ENCODE results near the gene FCF1.
A peak's percentile ranks its signal among the peaks of the same experiment; 100 is the strongest.
"Not testable (repeated sequence)": the region's sequence is repeated elsewhere in the genome, so short reads cannot be mapped to it uniquely, and the experiment has no call there.

FCF1 gene

DNA sequence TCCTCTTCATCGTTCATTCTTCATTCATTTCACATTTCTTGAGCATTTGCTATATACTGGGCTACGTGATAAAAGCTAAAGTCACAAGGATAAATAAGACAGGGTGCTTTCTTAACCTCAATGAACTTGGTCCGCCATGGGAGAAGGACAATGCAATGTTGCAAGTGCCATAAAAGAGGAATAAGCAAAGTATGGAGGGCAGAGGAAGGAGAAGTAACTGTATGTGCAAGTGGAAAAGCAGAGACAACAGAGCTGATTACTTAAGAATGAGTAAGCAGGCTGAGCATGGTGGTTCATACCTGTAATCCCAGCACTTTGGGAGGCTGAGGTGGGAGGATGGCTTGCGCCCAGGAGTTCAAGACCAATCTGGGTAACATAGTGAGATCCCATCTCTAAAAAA is 14.5 kb upstream of the FCF1 start:
- no peak for DNase-seq (ENCODE audit: low read depth in 1 of 2, low spot score in 1 of 2)

DNA sequence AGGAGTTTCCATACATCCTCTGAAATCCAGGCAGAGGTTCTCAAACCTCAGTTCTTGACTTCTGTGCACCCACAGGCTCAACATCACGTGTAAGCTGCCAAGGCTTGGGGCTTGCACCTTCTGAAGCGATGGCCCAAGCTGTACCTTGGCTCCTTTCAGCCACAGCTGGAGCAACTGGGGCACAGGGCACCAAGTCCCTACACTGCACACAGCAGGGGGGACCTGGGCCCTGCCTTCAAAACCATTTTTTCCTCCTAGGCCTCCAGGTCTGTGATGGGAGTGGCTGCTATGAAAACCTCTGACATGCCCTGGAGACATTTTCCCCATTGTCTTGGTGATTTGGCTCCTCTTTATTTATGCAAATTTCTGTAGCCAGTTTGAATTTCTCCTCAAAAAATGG is 10.7 kb upstream of the FCF1 start:
- DNase-seq (ENCODE audit: low read depth in 1 of 2, low spot score in 1 of 2): no peak

DNA sequence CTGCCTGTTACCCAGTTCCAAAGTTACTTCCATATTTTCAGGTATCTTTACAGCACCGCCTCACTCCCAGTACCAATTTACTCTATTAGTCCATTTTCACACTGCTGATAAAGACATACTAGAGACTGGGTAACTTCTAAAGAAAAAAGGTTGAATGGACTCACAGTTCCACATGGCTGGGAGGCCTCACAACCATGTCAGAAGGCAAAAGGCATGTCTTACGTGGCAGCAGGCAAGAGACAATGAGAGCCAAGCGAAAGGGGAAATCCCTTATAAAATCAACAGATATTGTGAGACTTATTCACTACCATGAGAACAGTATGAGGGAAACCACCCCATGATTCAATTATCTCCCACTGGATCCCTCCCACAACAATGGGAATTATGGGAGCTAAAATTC is 9.9 kb upstream of the FCF1 start:
- DNase-seq (ENCODE audit: low read depth in 1 of 2, low spot score in 1 of 2): no peak

DNA sequence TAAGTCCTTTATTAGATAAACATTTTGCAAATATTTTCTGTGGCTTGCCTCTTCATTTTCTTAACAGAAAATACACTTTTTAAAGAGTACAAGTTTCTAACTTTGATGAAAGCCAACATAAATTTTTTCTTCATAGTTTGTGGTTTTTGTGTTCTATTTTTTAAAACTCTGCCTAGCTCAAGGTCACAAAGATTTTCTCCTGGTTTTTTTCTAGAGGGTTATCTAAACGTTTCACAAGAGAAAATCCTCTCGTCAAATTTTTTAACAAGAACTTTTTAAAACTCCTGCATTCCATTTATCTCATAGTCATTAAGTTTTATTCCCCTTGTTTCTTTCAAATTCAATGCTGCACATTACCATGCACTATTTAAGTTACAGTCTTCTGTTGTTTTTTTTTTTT is 8.3 kb upstream of the FCF1 start:
- DNase-seq (ENCODE audit: low read depth in 1 of 2, low spot score in 1 of 2): no peak

DNA sequence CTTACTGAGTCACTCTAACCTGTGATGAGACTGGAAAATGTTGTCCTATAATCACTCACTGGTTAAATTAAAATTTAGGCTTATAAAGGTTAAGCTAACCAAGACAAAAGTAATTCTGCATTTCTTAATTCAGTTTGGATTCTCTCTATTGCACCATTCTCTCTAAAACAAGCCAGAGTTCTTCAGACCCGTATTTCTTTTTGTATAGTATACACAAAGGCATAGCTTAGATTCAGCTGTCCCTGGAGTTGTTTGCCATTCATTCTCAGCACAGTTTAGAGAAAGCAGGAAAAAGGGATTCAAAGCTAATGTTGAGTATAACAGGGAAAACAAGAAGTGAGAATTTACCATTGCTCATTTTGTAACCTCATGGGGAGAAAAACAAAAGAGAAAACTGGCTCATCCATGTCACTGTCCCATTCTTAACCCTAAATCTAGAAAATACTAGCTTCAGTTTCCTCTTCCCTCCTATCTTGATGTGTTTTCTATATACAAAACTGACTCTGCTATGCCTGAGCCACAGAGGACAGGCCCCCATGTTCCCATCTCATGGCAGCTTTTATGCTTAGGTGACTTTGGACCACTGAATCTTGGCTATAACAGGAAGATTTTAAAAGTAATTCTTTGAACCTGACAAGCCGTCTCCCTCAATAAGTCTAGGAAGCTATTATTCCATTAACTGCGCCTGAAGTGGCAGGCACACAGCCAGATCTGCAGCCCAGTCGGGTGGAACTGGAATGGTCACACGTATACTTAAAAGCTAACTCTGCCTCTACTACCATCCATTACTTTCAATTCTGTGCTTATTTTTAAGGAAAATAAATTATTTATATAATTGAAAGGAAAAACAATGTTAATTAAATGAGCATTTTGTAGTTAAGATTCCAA is 7.1 kb upstream of the FCF1 start:
- no peak for DNase-seq (ENCODE audit: low read depth in 1 of 2, low spot score in 1 of 2)

DNA sequence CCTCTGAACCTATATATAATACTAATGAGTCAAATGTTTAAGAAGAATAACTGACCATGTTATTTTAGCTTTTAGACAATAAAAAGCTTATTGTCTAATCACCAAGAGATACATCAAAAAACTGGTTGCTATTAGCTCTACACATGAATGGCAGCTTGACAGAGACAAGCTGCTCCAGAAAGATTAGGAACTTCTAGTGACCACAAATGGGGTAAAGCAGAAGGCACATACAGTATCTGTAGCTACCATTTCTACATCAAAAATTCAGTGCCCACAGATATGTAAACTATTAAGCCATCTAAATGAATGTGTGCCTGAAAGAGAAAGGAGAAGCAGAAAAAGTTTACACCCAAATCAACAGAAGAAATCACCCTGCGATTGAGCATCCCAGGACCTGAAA is 2.5 kb upstream of the FCF1 start:
- no peak for DNase-seq (ENCODE audit: low read depth in 1 of 2, low spot score in 1 of 2)

DNA sequence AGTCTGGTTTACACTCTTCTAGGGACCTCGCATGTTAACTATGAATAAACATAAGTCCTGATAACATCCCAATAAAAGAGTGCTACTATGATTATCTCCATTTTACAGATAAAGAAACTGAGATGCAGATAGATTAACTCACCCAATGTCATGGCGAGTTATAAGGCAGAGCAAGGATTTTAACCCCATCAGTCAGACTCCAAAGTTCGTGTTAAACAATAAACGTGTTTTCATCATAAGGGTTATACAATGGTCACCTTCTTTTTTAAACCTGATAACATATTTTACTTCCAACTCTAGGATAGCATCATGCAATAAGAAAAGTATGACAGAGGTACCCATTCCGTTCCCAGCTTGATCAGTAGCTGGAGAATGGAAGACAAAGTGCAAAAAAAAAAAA is 1.3 kb upstream of the FCF1 start:
- no peak for DNase-seq (ENCODE audit: low read depth in 1 of 2, low spot score in 1 of 2)

DNA sequence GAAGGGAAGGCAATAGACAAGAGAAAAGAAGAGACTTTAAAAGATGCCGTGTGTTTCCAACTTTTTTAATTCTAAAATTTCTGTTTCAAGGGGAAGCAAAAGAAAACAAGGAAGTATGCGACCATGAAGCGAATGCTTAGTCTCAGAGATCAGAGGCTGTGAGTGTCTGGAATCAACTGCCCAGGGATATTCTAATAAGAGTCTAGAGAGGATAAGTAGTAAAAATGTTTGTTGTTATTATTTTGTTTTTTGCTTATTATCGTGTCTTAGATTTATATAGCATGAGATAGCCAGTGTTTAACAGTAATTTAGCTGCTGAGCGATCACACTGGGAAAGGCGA is 421 bp downstream of the FCF1 start:
- DNase-seq (ENCODE audit: low read depth in 1 of 2, low spot score in 1 of 2): no peak

DNA sequence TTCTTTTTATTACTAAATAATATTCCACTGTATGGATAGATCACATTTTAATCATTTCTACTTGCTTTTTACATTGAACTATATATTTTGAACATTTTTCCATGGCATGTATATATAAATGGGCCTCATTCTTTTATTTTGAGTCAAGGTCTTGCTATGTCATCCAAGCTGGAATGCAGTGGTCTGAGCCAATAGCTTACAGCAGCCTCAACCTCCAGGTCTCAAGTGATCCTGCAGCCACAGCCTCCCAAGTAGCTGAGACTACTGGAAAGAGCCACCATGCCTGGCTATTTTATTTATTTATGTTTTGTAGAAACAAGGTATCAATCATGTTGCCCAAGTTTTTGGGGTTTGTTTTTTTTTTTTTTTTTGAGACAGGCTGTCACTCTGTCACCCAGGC is 7.6 kb downstream of the FCF1 start:
- DNase-seq (ENCODE audit: low read depth in 1 of 2, low spot score in 1 of 2): no peak

DNA sequence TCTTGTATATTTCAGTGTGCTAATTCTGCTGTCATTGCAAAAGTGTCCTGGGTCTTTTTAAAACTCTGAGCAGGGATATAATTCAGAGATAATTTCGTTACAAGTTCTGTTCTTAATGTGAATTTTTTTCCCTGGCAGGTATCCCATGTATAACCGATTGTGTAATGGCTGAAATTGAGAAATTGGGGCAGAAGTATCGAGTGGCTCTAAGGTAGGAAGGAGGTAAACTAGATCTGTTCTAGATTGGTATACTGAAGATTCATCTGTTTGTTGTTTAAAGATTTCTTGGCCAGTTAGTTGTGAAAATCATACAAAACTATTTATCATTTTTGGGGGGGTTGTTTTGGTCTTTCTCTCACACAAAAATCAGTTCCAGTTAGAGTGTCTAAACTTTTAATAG is 10.2 kb downstream of the FCF1 start:
- DNase-seq (ENCODE audit: low read depth in 1 of 2, low spot score in 1 of 2): no peak

DNA sequence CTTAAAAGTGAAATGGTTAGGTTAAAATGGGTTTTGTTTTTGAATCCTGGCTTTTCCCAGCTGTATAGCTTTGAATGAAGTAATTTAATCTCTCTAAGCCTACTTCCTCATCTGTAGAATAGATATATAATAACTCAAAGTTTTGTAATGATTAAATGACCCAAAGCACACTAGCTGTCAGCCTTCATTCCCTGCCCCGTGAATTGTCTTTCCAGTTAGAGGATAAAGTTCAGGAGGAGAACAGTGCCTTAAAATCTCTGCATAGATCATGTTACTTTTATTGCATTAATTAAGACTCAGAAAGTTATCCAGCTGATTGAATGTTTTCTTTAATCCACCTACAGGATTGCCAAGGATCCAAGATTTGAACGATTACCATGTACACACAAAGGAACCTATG is 19.4 kb downstream of the FCF1 start:
- DNase-seq (ENCODE audit: low read depth in 1 of 2, low spot score in 1 of 2): no peak

DNA sequence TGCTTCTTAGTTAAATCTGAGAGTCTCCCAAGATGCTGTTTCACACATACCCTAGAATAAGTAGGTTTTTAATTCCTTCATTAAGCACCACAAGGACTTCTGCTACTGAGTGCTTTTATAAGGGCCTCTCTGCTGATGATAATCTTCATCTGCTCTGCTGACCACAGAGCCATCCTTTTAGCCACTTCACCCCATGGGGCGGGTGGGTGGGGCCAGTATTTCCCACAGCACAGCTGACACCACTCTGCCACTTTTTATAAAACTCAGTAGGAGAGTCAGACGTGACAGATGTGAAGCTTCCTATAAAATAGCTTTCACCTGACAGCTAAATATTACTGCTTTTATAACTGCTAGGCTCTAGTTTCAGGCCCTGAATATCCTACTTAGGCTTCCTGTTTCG is 20.3 kb downstream of the FCF1 start:
- DNase-seq (ENCODE audit: low read depth in 1 of 2, low spot score in 1 of 2): no peak

DNA sequence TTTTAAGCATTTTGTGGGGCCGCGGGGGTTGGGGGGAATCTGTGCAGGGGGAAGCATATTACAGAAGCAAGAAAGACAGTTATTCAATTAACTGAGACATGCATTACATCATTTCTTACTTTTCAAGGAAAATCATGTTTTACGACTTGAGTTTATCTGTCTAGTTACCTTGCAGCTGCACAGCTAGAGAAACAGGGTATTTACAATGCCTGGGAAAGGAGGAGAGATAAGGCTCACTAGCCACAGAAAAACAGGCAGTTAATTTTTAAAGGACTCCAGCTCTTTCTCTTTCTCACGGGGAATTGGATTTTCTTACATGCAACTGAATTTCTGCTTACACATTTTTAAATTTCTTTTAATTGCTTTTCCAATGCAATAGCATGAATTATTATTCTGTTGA is 22.2 kb downstream of the FCF1 start:
- no peak for DNase-seq (ENCODE audit: low read depth in 1 of 2, low spot score in 1 of 2)

DNA sequence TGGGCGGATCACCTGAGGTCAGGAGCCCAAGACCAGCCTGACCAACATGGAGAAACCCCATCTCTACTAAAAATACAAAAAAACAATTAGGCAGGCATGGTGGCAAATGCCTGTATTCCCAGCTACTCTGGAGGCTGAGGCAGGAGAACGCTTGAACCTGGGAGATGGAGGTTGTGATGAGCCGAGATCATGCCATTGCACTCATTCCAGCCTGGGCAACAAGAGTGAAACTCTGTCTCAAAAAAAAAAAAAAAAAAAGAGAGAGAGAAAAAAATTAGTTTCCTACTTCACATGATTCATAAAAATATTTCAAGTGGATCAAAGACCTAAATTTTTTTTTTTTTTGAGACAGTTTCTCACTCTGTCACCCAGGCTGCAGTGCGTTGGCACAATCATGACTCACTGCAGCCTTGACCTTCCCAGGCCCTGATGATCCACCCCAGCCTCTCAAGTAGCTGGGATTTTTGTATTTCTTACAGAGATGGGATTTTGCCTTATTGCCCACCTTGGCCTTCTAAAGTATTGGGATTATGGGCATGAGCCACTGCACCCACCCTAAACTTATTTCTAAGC is 24.9 kb downstream of the FCF1 start:
- DNase-seq (ENCODE audit: low read depth in 1 of 2, low spot score in 1 of 2): no peak

DNA sequence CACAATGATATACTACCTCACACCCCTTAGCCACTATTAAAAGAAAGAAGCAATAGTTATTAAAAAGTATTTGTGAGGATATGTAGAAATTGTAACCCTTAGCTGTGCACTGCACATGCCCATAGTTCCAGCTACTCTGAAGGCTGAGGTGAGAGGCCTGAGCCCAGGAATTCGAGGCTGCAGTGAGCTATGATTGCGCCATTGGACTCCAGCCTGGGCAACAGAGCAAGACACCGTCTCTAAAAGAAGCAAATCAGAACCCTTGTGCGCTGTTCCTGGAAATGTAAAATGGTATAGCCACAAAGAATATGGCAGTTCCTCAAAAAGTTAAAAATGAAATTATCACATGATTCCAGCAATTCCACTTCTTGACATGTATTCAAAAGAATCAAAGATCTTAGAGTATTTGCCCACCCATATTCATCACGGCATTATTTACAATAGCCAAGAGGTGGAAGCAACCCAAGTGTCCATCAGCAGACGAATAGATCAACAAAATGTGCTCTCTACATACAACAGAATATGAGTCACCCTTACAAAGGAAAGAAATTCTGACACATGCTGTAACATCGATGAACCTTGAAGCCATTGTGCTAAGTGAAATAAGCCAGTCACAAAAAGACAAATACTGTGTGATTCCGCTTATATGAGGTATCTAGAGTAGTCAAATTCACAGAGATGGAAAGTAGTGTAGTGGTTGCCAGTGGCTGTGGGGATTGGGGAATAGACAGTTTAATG is 26.5 kb downstream of the FCF1 start:
- no peak for DNase-seq (ENCODE audit: low read depth in 1 of 2, low spot score in 1 of 2)

DNA sequence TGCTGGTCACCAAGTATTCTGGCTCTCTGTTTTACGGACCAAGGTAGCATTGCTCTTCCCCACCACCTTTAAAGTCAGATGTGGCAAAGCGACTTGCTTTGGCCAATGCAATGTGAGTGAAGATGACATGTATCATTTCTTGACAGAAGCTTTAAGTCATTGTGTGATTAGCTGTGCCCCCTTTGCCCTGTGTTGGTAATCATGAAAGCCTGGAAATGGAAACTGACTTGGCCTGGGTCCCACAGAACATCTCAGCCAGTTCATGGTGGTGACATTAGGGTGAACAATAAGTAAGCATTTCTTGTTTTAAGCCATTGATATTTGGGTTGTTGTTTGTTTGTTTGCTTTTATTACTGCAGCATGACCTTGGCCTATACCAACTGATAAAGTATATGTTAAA is 34.3 kb downstream of the FCF1 start:
- DNase-seq (ENCODE audit: low read depth in 1 of 2, low spot score in 1 of 2): no peak

DNA sequence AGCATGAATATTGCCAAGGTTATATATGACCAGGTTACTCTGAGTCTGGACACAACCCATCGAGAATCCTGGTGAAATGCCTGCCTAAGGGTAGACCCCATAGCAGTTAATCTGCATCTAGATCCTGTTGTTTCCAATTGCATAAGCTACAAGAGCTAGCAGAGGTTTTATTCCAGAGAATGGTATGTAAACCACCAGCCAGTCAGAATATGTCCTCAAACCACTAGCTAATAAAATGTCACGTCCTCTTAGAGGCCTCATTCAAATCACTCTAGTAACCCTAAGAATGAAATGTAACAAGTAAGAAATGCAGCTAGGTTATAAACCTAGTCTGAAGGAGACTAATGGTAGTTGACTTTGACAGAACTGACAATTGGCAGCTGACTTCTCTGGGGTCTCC is 41.2 kb downstream of the FCF1 start:
- no peak for DNase-seq (ENCODE audit: low read depth in 1 of 2, low spot score in 1 of 2)

DNA sequence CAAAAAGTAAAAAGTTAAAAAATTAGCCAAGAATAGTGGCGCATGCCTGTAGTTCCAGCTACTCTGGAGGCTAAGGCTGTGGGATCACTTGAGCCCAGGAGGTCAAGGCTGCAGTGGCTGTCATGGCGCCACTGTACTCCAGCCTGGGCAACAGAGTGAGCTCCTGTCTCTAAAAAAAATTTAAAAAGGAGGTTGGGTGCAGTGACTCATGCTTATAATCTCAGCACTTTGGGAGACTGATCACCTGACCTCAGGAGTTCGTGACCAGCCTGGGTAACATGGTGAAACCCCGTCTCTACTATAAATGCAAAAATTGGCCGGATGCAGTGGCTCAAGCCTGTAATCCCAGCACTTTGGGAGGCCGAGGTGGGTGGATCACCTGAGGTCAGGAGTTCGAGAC is 42.0 kb downstream of the FCF1 start:
- no peak for DNase-seq (ENCODE audit: low read depth in 1 of 2, low spot score in 1 of 2)

DNA sequence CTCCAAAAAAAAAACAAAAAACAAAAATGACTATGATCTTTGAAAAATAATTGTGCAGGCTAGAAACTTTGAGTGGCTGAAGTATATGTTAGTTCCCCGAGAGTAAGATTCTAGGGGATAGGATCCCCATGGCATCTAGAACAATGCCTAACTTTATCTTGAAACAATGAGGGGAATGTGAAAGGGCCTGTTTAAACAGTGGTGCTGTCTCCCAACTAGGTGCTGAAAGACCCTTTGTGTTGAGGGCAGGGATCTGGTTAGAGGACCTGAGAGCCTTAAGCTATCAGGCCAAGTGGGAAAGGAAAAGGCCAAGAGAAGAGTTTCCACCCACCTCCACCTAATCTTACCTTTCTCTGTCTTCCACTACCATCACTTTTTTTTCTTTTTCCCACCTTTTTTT is 43.4 kb downstream of the FCF1 start:
- DNase-seq (ENCODE audit: low read depth in 1 of 2, low spot score in 1 of 2): no peak

DNA sequence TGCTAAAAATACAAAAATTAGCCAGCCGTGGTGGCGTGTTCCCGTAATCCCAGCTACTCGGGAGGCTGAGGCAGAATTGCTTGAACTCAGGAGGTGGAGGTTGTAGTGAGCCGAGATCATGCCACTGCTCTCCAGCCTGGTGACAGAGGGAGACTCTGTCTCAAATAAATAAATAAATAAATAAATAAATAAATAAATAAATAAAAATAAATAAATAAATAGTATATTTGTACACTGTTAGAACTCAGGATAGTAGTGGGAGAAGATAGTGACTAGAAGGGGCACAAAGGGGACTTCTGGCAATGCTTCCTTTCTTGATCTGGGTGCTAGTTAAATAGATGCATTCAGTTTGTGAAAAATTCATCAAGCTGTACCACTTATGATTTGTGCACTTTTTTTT is 45.6 kb downstream of the FCF1 start:
- not testable (repeated sequence) for DNase-seq (ENCODE audit: low read depth in 1 of 2, low spot score in 1 of 2)

DNA sequence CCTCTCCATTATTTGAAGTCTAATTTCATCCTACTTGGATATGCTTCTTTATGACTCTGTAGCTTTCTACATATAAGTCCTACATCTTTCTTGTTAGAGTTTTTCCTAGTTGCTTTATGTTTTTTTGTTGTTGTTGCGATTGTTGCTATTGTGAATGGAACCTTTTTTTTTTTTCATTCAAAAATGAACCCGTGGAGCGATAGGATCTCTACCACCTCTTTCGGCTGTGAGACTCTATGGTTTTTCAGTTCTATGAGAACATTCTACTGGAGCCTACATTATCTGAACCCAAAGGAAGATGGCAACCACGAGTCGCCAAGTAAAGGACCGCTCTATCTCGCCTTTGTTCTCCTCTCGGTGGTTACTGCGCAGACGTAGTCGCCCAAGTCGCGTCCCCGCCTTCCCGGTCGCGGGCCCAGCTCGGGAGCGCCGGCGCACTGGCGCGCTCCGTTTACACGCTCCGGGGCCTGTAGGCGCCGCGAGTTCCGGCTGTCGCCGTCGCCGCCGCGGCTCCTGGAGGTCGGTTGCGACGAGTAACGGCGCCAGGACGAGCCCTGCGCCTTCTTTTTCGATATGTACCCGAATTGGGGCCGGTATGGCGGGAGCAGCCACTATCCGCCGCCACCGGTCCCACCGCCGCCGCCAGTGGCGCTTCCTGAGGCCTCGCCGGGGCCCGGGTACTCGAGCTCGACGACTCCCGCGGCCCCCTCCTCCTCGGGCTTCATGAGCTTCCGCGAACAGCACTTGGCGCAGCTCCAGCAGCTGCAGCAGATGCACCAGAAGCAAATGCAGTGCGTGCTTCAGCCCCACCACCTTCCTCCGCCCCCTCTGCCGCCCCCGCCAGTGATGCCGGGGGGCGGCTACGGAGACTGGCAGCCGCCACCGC is 50.2 kb downstream of the FCF1 start, which contains the start of gene YLPM1:
TSS of gene YLPM1 (plus strand) at position 400 of the 886 bp plus-strand sequence. CDS start at position 574, 174 bp downstream.
- DNase-seq (ENCODE audit: low read depth in 1 of 2, low spot score in 1 of 2): peak; percentile 78 to 91

Data from activated CD4-positive, alpha-beta T cell treated with anti-CD3 and anti-CD28 coated beads, Interleukin-2, amount 50 U/mL, for 24 hours (primary cell).